HepG2 (cell line): ENCODE data around the gene GPR173. TPM values are rescaled to one million over a fixed set of nuclear protein-coding genes. Genes with fewer than 3 reads are reported as not detected.

ENCODE experiments used
- ARNT2 ChIP-seq: sonication (generic); formaldehyde crosslinking; IDR thresholded peaks from 2 replicates; pipeline ENCODE4 v1.8.0; 2022; ENCODE audit warnings: mild to moderate bottlenecking, low read depth, missing genetic modification reagents, moderate library complexity
- BHLHE40 ChIP-seq: IDR thresholded peaks from 2 replicates; pipeline ENCODE4 v1.6.1; 2011; ENCODE audit warnings: low read length, improper control_type of control experiment
- CEBPG ChIP-seq: IDR thresholded peaks from 2 replicates; pipeline ENCODE4 v1.6.1; 2016
- CENPT ChIP-seq: sonication (generic); formaldehyde crosslinking; IDR thresholded peaks from 2 replicates; pipeline ENCODE4 v1.8.0; 2022; ENCODE audit warnings: low read depth, mild to moderate bottlenecking, moderate library complexity, missing genetic modification reagents
- CREB1 ChIP-seq, 2 experiments: fragments of 450-650 bp in 1 of 2; IDR thresholded peaks; 2 replicates each; pipeline ENCODE4 v1.6.1; 2016 to 2017; ENCODE audit warnings: control low read depth in 1 of 2, mild to moderate bottlenecking in 1 of 2, missing compliant biosample characterization in 1 of 2, missing genetic modification characterization in 1 of 2
- GABPB1 ChIP-seq: IDR thresholded peaks from 2 replicates; pipeline ENCODE4 v1.6.1; 2016; ENCODE audit warnings: mild to moderate bottlenecking, missing genetic modification reagents, moderate library complexity, missing compliant biosample characterization
- KDM5B ChIP-seq: sonication (generic); formaldehyde crosslinking; IDR thresholded peaks from 2 replicates; pipeline ENCODE4 v1.4.0; 2020; ENCODE audit warnings: missing genetic modification reagents, mild to moderate bottlenecking, borderline replicate concordance
- NFYB ChIP-seq: sonication (generic); formaldehyde crosslinking; IDR thresholded peaks from 2 replicates; pipeline ENCODE4 v1.4.0; 2020; ENCODE audit warnings: missing genetic modification reagents
- PHF8 ChIP-seq: sonication (generic); formaldehyde crosslinking; IDR thresholded peaks from 2 replicates; pipeline ENCODE4 v1.5.0; 2020; ENCODE audit warnings: missing genetic modification reagents
- RAD21 ChIP-seq: fragments of 450-650 bp; formaldehyde crosslinking; IDR thresholded peaks from 2 replicates; pipeline ENCODE4 v1.5.0; 2020; ENCODE audit warnings: mild to moderate bottlenecking
- RBFOX2 ChIP-seq: fragments of 200-400 bp; formaldehyde crosslinking; IDR thresholded peaks from 2 replicates; pipeline ENCODE4 v1.6.1; 2017; ENCODE audit warnings: low read depth, mild to moderate bottlenecking, low read length
- RFXANK ChIP-seq: IDR thresholded peaks from 2 replicates; pipeline ENCODE4 v1.6.1; 2016
- SP1 ChIP-seq, 2 experiments: fragments of 450-650 bp in 1 of 2; sonication (generic) in 1 of 2; formaldehyde crosslinking in 1 of 2; IDR thresholded peaks; 2 replicates each; pipeline versions ENCODE4 v1.4.0 to v1.6.1; 2016 to 2020; ENCODE audit warnings: missing genetic modification reagents in 1 of 2
- SP2 ChIP-seq: sonication (generic); formaldehyde crosslinking; IDR thresholded peaks from 2 replicates; pipeline ENCODE4 v1.5.1; 2020; ENCODE audit warnings: mild to moderate bottlenecking, missing genetic modification reagents
- ZNF570 ChIP-seq: sonication (generic); formaldehyde crosslinking; IDR thresholded peaks from 2 replicates; pipeline ENCODE4 v1.4.0; 2020; ENCODE audit warnings: mild to moderate bottlenecking, missing genetic modification reagents, borderline replicate concordance
- polyA plus RNA-seq, 8 experiments: library from polyadenylated mRNA; depleted of rRNA in 3 of 8; stranded (reverse) in 7 of 8; unstranded in 1 of 8; fragments of >200 nt; fragmentation: Illumina TruSeq in 4 of 8; extraction: Trizol in 4 of 8; gene quantifications; 2 replicates each; pipeline versions ENCODE4 v1.2.1 to v1.2.3, GENCODE V29; 2011 to 2016; ENCODE audit warnings: low read depth in 4 of 8, missing spikeins in 1 of 8, mixed read lengths in 1 of 8; ENCODE audit not compliant: insufficient read depth in 1 of 8
- total RNA-seq, 5 experiments: library from RNA; depleted of rRNA; stranded (reverse); fragments of >200 nt; fragmentation: Illumina TruSeq; extraction: Trizol; gene quantifications; 2 replicates each; pipeline ENCODE4 v1.2.3, GENCODE V29; 2016; ENCODE audit warnings: low read depth in 1 of 5
- TF ChIP-seq, protein P1 (sequence below): conservative IDR thresholded peaks from 2 replicates; pipeline ENCODE4 v1.6.1; 2018; ENCODE audit warnings: missing genetic modification reagents
- TF ChIP-seq, protein P2 (sequence below): sonication (generic); formaldehyde crosslinking; IDR thresholded peaks from 2 replicates; pipeline ENCODE4 v1.4.0; 2020; ENCODE audit warnings: missing genetic modification reagents, borderline replicate concordance
- TF ChIP-seq, protein P3 (sequence below): IDR thresholded peaks from 2 replicates; pipeline ENCODE4 v1.6.1; 2016; ENCODE audit warnings: mild to moderate bottlenecking
- TF ChIP-seq, protein P4 (sequence below): sonication (generic); formaldehyde crosslinking; IDR thresholded peaks from 2 replicates; pipeline ENCODE4 v1.4.0; 2020; ENCODE audit warnings: mild to moderate bottlenecking, missing genetic modification reagents
- TF ChIP-seq, protein P5 (sequence below): IDR thresholded peaks from 2 replicates; pipeline ENCODE4 v1.6.1; 2016; ENCODE audit warnings: mild to moderate bottlenecking, missing biosample characterization, missing genetic modification reagents

GPR173 gene
- total and polyA plus RNA-seq, 2 of the 13 experiments (the other 11 are each of a cell fraction or from before 2014, with no cell fraction given): 0.04 TPM; not detected in 1

DNA sequence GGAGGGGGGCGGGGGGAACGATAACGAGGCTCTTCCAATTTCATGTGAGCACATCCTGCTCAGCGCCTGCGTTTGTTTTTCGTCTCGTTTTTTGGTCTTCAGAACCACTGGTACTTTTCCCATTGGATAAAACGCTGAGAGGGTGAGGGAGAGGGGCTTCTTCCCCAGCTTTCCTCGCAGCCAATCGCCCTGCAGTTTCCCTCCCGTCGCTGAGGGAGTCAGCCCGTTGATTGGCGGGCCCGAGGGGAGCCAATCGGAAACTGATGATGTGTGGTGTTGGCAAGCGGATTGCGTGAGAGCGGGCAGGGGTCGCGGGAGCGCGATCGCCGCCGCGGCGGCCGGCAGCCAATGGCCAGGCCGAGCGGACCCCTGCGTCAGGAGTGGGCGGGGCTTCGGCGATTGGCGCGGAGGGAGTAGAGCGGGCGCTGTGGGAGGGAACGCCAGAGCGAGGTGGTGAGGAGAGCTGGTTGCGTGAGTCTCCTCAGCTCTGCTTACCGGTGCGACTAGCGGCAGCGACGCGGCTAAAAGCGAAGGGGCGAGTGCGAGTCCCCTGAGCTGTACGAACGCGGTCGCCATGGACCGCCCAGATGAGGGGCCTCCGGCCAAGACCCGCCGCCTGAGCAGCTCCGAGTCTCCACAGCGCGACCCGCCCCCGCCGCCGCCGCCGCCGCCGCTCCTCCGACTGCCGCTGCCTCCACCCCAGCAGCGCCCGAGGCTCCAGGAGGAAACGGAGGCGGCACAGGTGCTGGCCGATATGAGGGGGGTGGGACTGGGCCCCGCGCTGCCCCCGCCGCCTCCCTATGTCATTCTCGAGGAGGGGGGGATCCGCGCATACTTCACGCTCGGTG is 33.6 kb downstream of the GPR173 start, which contains the start of gene TSPYL2 (continued):
- 0 out of 2 replicates have a peak, but pooled peaks have one; percentile 28 for TF ChIP-seq ARNT2 (CRISPR knock-in tag)
- TF ChIP-seq RAD21 (CRISPR knock-in tag): 0 out of 2 replicates have a peak, but pooled peaks have one; percentile 15
- TF ChIP-seq RFXANK (CRISPR knock-in tag): peak; percentile 99
- TF ChIP-seq SP1 (IDR thresholded peaks at IDR 0.05): no peak
- TF ChIP-seq SP1 (CRISPR knock-in tag; IDR thresholded peaks at IDR 0.05): peak; percentile 72
- TF ChIP-seq, protein P1, sequence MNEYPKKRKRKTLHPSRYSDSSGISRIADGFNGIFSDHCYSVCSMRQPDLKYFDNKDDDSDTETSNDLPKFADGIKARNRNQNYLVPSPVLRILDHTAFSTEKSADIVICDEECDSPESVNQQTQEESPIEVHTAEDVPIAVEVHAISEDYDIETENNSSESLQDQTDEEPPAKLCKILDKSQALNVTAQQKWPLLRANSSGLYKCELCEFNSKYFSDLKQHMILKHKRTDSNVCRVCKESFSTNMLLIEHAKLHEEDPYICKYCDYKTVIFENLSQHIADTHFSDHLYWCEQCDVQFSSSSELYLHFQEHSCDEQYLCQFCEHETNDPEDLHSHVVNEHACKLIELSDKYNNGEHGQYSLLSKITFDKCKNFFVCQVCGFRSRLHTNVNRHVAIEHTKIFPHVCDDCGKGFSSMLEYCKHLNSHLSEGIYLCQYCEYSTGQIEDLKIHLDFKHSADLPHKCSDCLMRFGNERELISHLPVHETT (CRISPR knock-in tag): no peak
- peak; percentile 85 for TF ChIP-seq CREB1 (IDR thresholded peaks at IDR 0.05)
- TF ChIP-seq CREB1 (CRISPR knock-in tag; IDR thresholded peaks at IDR 0.05): peak; percentile 84
- no peak for TF ChIP-seq BHLHE40
- TF ChIP-seq, protein P2, sequence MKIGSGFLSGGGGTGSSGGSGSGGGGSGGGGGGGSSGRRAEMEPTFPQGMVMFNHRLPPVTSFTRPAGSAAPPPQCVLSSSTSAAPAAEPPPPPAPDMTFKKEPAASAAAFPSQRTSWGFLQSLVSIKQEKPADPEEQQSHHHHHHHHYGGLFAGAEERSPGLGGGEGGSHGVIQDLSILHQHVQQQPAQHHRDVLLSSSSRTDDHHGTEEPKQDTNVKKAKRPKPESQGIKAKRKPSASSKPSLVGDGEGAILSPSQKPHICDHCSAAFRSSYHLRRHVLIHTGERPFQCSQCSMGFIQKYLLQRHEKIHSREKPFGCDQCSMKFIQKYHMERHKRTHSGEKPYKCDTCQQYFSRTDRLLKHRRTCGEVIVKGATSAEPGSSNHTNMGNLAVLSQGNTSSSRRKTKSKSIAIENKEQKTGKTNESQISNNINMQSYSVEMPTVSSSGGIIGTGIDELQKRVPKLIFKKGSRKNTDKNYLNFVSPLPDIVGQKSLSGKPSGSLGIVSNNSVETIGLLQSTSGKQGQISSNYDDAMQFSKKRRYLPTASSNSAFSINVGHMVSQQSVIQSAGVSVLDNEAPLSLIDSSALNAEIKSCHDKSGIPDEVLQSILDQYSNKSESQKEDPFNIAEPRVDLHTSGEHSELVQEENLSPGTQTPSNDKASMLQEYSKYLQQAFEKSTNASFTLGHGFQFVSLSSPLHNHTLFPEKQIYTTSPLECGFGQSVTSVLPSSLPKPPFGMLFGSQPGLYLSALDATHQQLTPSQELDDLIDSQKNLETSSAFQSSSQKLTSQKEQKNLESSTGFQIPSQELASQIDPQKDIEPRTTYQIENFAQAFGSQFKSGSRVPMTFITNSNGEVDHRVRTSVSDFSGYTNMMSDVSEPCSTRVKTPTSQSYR (CRISPR knock-in tag): peak; percentile 26; the same call in 1 of the 2 replicates
- TF ChIP-seq ZNF570 (CRISPR knock-in tag): no peak
- TF ChIP-seq KDM5B: peak; percentile 79; the same call in 1 of the 2 replicates
- TF ChIP-seq CEBPG: peak; percentile 64; the same call in 1 of the 2 replicates
- no peak for TF ChIP-seq CENPT (CRISPR knock-in tag)
- TF ChIP-seq GABPB1: peak; percentile 68
- TF ChIP-seq RBFOX2: peak; percentile 89
- peak; percentile 70 for TF ChIP-seq PHF8 (CRISPR knock-in tag)
- peak; percentile 71 for TF ChIP-seq SP2 (CRISPR knock-in tag)
- peak; percentile 85 for TF ChIP-seq NFYB (CRISPR knock-in tag)
- TF ChIP-seq, protein P3, sequence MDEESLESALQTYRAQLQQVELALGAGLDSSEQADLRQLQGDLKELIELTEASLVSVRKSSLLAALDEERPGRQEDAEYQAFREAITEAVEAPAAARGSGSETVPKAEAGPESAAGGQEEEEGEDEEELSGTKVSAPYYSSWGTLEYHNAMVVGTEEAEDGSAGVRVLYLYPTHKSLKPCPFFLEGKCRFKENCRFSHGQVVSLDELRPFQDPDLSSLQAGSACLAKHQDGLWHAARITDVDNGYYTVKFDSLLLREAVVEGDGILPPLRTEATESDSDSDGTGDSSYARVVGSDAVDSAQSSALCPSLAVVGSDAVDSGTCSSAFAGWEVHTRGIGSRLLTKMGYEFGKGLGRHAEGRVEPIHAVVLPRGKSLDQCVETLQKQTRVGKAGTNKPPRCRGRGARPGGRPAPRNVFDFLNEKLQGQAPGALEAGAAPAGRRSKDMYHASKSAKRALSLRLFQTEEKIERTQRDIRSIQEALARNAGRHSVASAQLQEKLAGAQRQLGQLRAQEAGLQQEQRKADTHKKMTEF (CRISPR knock-in tag): peak; percentile 50; the same call in 1 of the 2 replicates
- TF ChIP-seq, protein P4, sequence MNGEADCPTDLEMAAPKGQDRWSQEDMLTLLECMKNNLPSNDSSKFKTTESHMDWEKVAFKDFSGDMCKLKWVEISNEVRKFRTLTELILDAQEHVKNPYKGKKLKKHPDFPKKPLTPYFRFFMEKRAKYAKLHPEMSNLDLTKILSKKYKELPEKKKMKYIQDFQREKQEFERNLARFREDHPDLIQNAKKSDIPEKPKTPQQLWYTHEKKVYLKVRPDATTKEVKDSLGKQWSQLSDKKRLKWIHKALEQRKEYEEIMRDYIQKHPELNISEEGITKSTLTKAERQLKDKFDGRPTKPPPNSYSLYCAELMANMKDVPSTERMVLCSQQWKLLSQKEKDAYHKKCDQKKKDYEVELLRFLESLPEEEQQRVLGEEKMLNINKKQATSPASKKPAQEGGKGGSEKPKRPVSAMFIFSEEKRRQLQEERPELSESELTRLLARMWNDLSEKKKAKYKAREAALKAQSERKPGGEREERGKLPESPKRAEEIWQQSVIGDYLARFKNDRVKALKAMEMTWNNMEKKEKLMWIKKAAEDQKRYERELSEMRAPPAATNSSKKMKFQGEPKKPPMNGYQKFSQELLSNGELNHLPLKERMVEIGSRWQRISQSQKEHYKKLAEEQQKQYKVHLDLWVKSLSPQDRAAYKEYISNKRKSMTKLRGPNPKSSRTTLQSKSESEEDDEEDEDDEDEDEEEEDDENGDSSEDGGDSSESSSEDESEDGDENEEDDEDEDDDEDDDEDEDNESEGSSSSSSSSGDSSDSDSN (CRISPR knock-in tag): peak; percentile 69; the same call in 1 of the 2 replicates
- TF ChIP-seq, protein P5, sequence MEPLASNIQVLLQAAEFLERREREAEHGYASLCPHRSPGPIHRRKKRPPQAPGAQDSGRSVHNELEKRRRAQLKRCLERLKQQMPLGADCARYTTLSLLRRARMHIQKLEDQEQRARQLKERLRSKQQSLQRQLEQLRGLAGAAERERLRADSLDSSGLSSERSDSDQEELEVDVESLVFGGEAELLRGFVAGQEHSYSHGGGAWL (CRISPR knock-in tag): no peak
